Activated CD4-positive, alpha-beta T cell treated with anti-CD3 and anti-CD28 coated beads, Interleukin-10, Interleukin-2, amounts not matched to agents 100 ng/mL and 50 ng/mL, durations not matched to agents 16 hours and 8 hours (primary cell): Measurements from ENCODE around the gene DET1.
"Not testable (repeated sequence)": the region's sequence is repeated elsewhere in the genome, so short reads cannot be mapped to it uniquely, and the experiment has no call there.

Experiments used
- DNase-seq: peaks from one replicate; pipeline ENCODE4 v3.0.0-alpha.2; 2020

Gene DET1

GRCh38 chr15:88539441-88539840 lies 7.0 kb downstream of the DET1 start:
- no peak for DNase-seq

- no peak for DNase-seq
Measured at GRCh38 chr15:88538972-88539371, 7.5 kb downstream of the DET1 start.

- DNase-seq, result no peak
Measured at GRCh38 chr15:88537591-88538317, 8.7 kb downstream of the DET1 start.

GRCh38 chr15:88535607-88536313 lies 10.7 kb downstream of the DET1 start:
- DNase-seq, result no peak

- no peak for DNase-seq
Measured at GRCh38 chr15:88535100-88535499, 11.4 kb downstream of the DET1 start.

GRCh38 chr15:88533376-88533775 lies 13.1 kb downstream of the DET1 start:
- no peak for DNase-seq

GRCh38 chr15:88529021-88529630 lies 17.4 kb downstream of the DET1 start:
- no peak for DNase-seq

- no peak for DNase-seq
Measured at GRCh38 chr15:88526247-88526879, 20.1 kb downstream of the DET1 start.

GRCh38 chr15:88525418-88525817 lies 21.1 kb downstream of the DET1 start:
- DNase-seq, result no peak

- not testable (repeated sequence) for DNase-seq
Measured at GRCh38 chr15:88524094-88524493, 22.4 kb downstream of the DET1 start.

GRCh38 chr15:88518903-88519302 lies 27.6 kb downstream of the DET1 start:
- no peak for DNase-seq

- no peak for DNase-seq
Measured at GRCh38 chr15:88513195-88513594, 33.3 kb downstream of the DET1 start.

- DNase-seq, result no peak
Measured at GRCh38 chr15:88512601-88513000, 33.9 kb downstream of the DET1 start.

- no peak for DNase-seq
Measured at GRCh38 chr15:88512078-88512477, 34.4 kb downstream of the DET1 start.

GRCh38 chr15:88511161-88511560 lies 35.3 kb downstream of the DET1 start:
- DNase-seq, result no peak

GRCh38 chr15:88509964-88510363 lies 36.5 kb downstream of the DET1 start:
- no peak for DNase-seq

- no peak for DNase-seq
Measured at GRCh38 chr15:88509321-88509720, 37.2 kb downstream of the DET1 start.

- DNase-seq, result no peak
Measured at GRCh38 chr15:88506628-88507027, 39.9 kb downstream of the DET1 start.

- DNase-seq, result no peak
Measured at GRCh38 chr15:88505721-88506120, 40.8 kb downstream of the DET1 start.

GRCh38 chr15:88504445-88504844 lies 42.0 kb downstream of the DET1 start:
- DNase-seq, result no peak

- no peak for DNase-seq
Measured at GRCh38 chr15:88498996-88499395, 47.5 kb downstream of the DET1 start.

- no peak for DNase-seq
Measured at GRCh38 chr15:88497109-88497765, 49.2 kb downstream of the DET1 start.

GRCh38 chr15:88493844-88494243 lies 52.6 kb downstream of the DET1 start:
- DNase-seq, result no peak
